ENCODE data around the gene PLXDC1. TPM values are rescaled to one million over a fixed set of nuclear protein-coding genes. Genes with fewer than 3 reads are reported as not detected.
"Not testable (repeated sequence)": the region's sequence is repeated elsewhere in the genome, so short reads cannot be mapped to it uniquely, and the experiment has no call there.

Gene PLXDC1
- total and polyA plus RNA-seq, 2 of the 8 experiments (the other 6 are each of a cell fraction or from before 2014, with no cell fraction given), result 4.1 to 14.6 TPM

GRCh38 chr17:39035578-39035977 lies 115.9 kb downstream of the PLXDC1 start:
- CTCF ChIA-PET (ENCODE audit: partially characterized antibody); POLR2A ChIA-PET (ENCODE audit: partially characterized antibody): not testable (repeated sequence)

More at GRCh38 chr17:39035578-39035977, 115.9 kb downstream of the PLXDC1 start:
- H3K79me1 ChIP-seq (ENCODE audit: low read depth, low read length); H2BK20ac ChIP-seq (ENCODE audit: low read length); H4K8ac ChIP-seq (ENCODE audit: extremely low read depth, insufficient read depth, low read length); H3K9ac ChIP-seq (replicated peaks in 1 of 4; ENCODE audit: extremely low read depth in 1 of 4, low read depth in 3 of 4, low read length in 3 of 4); FAIRE-seq; H3K4me3 ChIP-seq (ENCODE audit: extremely low read depth in 1 of 4, insufficient read depth in 2 of 4, low read depth in 3 of 4, low read length in 4 of 4); H3K14ac ChIP-seq (ENCODE audit: insufficient read length); H3K23me2 ChIP-seq (ENCODE audit: low read depth, low read length); H3K18ac ChIP-seq (ENCODE audit: extremely low read depth, low read length); H4K20me1 ChIP-seq (replicated peaks in 1 of 2; ENCODE audit: control insufficient read depth in 1 of 2, insufficient read depth in 2 of 2, low read length in 2 of 2); H2AK5ac ChIP-seq (ENCODE audit: low read depth, low read length); H3K56ac ChIP-seq (replicated peaks; ENCODE audit: insufficient read length, low read depth, low read length); H2AFZ ChIP-seq (ENCODE audit: low read length); H3K36me3 ChIP-seq (ENCODE audit: control insufficient read depth in 2 of 4, insufficient read depth in 4 of 4, low read length in 3 of 4); H3K79me2 ChIP-seq (ENCODE audit: control insufficient read depth in 1 of 2, insufficient read depth in 2 of 2, low read length in 2 of 2); H2BK120ac ChIP-seq (replicated peaks; ENCODE audit: low read depth, low read length); H3K4me2 ChIP-seq (ENCODE audit: insufficient read depth in 1 of 2, low read depth in 2 of 2, low read length in 2 of 2); H3K4ac ChIP-seq (replicated peaks; ENCODE audit: insufficient read length, low read depth, low read length); H3K4me1 ChIP-seq (replicated peaks in 1 of 4; ENCODE audit: control insufficient read depth in 3 of 4, insufficient read depth in 4 of 4, low read length in 3 of 4); H4K5ac ChIP-seq (ENCODE audit: insufficient read length, low read depth, low read length); H3K27me3 ChIP-seq (replicated peaks in 1 of 4; ENCODE audit: control insufficient read depth in 3 of 4, extremely low read depth in 1 of 4, insufficient read depth in 3 of 4, low read length in 3 of 4); H3K27ac ChIP-seq (ENCODE audit: low read depth, low read length); H4K91ac ChIP-seq (replicated peaks; ENCODE audit: insufficient read length, low read length); H2BK15ac ChIP-seq (ENCODE audit: low read length); H2BK12ac ChIP-seq (ENCODE audit: low read depth, low read length); H2BK5ac ChIP-seq (ENCODE audit: low read depth, low read length); DNase-seq (ENCODE audit: low read depth in 1 of 2, low spot score in 2 of 2); H3K23ac ChIP-seq (ENCODE audit: insufficient read length); H3K9me3 ChIP-seq (ENCODE audit: insufficient read depth in 2 of 2, low read depth in 1 of 2, low read length in 1 of 2): not testable (repeated sequence)
- WGBS, 2 experiments (ENCODE audit: extremely low coverage in 1 of 2, insufficient coverage in 1 of 2, insufficient read length in 1 of 2, insufficient replicate concordance in 2 of 2, low coverage in 1 of 2, low lambda C conversion rate in 2 of 2, missing lambda C conversion rate in 1 of 2), result 88% methylated on average over 1 of the region's 16 CpGs; no CpG with 5 or more reads in 1 of the 2 experiments

All from H1 (cell line).